NCI-H1930 (cell line): ENCODE measurements around the gene PCDHGA8.
"Not testable (repeated sequence)": the region's sequence is repeated elsewhere in the genome, so short reads cannot be mapped to it uniquely, and the experiment has no call there.

Experiments
- DNase-seq, 2 experiments: peaks; one replicate each; lab custom pipeline; 2025; lab: John Stamatoyannopoulos, UW

The PCDHGA8 gene

DNA sequence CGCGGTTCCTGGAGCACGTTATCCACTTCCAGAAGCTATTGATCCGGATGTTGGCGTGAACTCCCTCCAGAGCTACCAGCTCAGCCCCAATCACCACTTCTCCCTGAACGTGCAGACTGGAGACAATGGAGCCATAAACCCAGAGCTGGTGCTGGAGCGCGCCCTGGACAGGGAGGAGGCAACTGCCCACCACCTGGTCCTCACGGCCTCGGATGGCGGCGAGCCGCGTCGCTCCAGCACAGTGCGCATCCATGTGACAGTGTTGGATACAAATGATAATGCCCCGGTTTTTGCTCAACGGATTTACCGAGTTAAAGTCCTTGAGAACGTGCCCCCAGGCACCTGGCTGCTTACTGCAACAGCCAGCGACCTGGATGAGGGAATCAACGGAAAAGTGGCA lies 11.0 kb downstream of the PCDHGA8 start:
- DNase-seq, result no peak

DNA sequence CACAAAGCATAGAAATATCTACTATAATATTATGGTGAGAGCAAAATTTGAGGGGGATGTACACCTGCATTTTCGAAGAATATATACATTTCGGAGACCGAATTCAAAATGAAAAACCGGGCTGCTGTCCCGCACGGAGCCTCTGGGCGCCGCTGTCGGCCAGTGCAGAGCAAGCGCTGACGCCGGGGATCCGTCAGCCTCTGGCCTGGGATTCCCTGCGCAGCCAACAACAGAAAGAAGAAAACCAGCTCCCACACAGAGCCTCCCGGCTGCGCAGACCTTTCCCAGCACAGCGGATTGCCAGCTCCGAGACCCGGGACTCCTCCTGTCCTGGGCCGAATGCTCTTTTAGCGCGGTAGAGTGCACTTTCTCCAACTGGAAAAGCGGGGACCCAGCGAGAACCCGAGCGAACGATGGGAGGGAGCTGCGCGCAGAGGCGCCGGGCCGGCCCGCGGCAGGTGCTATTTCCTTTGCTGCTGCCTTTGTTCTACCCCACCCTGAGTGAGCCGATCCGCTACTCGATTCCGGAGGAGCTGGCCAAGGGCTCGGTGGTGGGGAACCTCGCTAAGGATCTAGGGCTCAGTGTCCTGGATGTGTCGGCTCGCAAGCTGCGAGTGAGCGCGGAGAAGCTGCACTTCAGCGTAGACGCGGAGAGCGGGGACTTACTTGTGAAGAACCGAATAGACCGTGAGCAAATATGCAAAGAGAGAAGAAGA lies 15.5 kb downstream of the PCDHGA8 start, which contains the start of gene PCDHGB6:
Gene PCDHGB6, plus strand, starts transcription at position 232 of the 716 bp plus-strand sequence. Its CDS starts 182 bp downstream, at position 414.
- DNase-seq, result not testable (repeated sequence)

GRCh38 chr5:141409598-141410306 lies 17.3 kb downstream of the PCDHGA8 start:
- no peak for DNase-seq

DNA sequence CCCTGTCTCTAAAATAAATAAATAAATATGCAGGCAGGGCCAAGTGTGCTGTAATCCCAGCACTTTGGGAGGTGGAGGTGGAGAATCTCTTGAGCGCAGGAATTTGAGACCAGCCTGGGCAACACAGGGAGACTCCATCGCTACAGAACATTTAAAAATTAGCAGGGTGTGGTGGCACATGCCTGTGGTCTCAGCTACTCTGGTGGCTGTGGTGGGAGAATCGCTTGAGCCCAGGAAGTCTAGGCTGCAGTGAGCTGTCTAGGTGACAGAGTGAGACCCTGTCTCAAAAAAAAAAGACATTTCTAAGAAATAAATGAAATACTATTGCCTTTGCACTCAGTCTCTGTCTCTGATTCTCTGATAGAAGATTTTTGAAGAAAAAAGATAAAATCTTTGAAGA lies 19.1 kb downstream of the PCDHGA8 start:
- no peak for DNase-seq

GRCh38 chr5:141412854-141413539 lies 20.6 kb downstream of the PCDHGA8 start, which contains the start of gene PCDHGA10:
TSS of gene PCDHGA10 (plus strand) at chr5:141412987. CDS start at chr5:141413176, 189 bp downstream.
- DNase-seq, result peak in 1 of 2 experiments; percentile 23

DNA sequence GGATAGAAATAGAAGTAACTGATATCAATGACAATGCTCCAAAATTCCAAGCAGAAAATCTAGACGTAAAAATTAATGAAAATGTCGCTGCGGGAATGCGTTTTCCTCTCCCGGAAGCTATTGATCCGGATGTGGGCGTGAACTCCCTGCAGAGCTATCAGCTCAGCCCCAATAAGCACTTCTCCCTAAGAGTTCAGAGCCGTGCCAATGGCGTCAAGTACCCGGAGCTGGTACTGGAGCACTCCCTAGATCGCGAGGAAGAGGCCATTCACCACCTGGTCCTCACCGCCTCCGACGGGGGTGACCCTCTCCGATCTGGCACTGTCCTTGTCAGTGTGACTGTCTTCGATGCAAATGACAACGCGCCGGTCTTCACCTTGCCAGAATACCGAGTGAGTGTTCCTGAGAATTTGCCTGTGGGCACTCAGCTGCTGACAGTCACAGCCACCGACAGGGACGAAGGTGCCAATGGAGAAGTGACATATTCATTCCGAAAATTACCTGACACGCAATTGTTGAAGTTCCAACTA lies 21.2 kb downstream of the PCDHGA8 start:
- no peak for DNase-seq

GRCh38 chr5:141414548-141415274 lies 22.3 kb downstream of the PCDHGA8 start:
- DNase-seq, result not testable (repeated sequence)

- DNase-seq, result not testable (repeated sequence)
Measured at GRCh38 chr5:141415275-141415618, 22.8 kb downstream of the PCDHGA8 start.

DNA sequence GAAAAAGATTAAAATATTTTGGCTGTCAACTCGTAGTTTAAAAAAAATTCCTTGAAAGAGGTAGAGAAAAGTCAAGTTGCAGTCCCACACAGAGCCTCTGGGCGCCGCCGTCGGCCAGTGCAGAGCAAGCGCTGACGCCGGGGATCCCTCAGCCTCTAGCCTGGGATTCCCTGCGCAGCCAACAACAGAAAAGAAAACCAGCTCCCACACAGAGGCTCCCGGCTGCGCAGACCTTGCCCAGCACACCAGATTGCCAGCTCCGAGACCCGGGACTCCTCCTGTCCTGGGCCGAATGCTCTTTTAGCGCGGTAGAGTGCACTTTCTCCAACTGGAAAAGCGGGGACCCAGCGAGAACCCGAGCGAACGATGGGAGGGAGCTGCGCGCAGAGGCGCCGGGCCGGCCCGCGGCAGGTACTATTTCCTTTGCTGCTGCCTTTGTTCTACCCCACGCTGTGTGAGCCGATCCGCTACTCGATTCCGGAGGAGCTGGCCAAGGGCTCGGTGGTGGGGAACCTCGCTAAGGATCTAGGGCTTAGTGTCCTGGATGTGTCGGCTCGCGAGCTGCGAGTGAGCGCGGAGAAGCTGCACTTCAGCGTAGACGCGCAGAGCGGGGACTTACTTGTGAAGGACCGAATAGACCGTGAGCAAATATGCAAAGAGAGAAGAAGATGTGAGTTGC lies 25.2 kb downstream of the PCDHGA8 start, which contains the start of gene PCDHGB7:
Gene PCDHGB7, plus strand, starts transcription at position 184 of the 679 bp plus-strand sequence. Its CDS starts 183 bp downstream, at position 367.
- DNase-seq, result not testable (repeated sequence)

- DNase-seq, result no peak
Measured at GRCh38 chr5:141419074-141419880, 26.8 kb downstream of the PCDHGA8 start.

DNA sequence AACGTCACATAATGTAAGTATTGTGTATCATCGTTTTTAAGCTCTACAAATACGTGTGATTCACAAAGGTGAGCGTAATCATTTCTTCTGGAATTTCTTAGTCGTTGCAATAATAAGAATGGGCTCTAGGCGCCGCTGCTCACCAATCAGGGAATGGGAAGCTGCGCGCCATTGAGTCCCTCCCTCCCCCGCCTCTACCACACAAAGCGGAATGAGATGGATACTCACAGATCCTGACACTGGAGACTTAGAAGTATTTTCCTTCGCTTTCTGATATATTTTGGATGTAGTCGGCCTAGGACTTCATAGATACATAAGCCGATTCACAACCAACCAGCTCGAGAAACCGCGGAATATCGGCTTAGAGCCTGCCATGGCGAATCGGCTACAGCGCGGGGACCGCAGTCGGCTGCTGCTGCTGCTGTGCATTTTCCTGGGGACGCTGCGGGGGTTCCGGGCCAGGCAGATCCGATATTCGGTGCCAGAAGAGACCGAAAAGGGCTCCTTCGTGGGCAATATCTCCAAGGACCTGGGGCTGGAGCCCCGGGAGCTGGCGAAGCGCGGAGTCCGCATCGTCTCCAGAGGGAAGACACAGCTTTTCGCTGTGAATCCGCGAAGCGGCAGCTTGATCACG lies 28.5 kb downstream of the PCDHGA8 start, which contains the start of gene PCDHGA11:
Gene PCDHGA11, plus strand, starts transcription at position 197 of the 634 bp plus-strand sequence. Its CDS starts 177 bp downstream, at position 374.
- no peak for DNase-seq

DNA sequence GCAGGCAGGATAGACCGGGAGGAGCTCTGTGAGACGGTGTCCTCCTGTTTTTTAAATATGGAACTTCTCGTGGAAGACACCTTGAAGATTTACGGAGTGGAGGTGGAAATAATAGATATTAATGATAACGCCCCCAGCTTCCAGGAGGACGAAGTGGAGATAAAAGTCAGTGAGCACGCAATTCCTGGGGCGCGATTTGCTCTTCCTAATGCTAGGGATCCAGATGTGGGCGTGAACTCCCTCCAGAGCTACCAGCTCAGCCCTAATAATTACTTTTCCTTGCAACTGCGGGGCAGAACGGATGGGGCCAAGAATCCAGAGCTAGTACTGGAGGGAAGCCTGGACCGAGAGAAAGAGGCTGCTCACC lies 29.0 kb downstream of the PCDHGA8 start:
- DNase-seq, result no peak

- DNase-seq, result no peak
Measured at GRCh38 chr5:141422742-141423291, 30.4 kb downstream of the PCDHGA8 start.

DNA sequence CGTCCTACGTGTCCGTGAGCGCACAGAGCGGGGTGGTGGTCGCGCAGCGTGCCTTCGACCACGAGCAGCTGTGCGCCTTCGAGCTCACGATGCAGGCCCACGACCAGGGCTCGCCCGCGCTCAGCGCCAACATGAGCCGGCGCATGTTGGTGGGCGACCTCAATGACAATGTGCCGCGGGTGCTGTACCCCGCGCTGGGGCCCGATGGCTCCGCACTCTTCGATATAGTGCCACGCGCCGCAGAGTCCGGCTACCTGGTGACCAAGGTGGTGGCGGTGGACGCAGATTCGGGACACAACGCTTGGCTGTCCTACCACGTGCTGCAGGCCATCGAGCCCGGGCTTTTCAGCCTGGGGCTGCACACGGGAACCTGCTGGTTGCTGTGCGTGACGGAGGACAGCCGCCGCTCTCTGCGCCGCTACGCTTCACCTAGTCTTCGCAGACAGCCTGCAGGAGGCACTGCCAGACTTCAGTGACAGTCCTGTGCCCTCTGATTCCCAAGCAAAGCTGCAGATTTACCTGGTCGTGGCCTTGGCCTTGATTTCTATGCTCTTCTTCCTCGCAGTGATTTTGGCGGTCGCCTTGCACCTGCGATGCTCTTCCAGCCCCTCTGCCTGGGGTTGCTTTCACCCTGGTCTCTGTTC lies 35.5 kb downstream of the PCDHGA8 start:
- DNase-seq, result no peak

DNA sequence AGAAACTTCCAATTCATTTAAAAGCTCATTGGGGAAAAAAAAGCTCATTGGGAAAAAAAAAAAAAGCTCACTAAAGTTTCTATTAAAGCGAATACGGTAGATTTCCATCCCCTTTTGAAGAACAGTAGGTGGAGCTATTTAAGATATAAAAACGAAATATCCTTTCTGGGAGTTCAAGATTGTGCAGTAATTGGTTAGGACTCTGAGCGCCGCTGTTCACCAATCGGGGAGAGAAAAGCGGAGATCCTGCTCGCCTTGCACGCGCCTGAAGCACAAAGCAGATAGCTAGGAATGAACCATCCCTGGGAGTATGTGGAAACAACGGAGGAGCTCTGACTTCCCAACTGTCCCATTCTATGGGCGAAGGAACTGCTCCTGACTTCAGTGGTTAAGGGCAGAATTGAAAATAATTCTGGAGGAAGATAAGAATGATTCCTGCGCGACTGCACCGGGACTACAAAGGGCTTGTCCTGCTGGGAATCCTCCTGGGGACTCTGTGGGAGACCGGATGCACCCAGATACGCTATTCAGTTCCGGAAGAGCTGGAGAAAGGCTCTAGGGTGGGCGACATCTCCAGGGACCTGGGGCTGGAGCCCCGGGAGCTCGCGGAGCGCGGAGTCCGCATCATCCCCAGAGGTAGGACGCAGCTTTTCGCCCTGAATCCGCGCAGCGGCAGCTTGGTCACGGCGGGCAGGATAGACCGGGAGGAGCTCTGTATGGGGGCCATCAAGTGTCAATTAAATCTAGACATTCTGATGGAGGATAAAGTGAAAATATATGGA lies 38.1 kb downstream of the PCDHGA8 start, which contains the start of gene PCDHGA12:
Gene PCDHGA12, plus strand, starts transcription at position 176 of the 782 bp plus-strand sequence. Its CDS starts 253 bp downstream, at position 429.
- no peak for DNase-seq

DNA sequence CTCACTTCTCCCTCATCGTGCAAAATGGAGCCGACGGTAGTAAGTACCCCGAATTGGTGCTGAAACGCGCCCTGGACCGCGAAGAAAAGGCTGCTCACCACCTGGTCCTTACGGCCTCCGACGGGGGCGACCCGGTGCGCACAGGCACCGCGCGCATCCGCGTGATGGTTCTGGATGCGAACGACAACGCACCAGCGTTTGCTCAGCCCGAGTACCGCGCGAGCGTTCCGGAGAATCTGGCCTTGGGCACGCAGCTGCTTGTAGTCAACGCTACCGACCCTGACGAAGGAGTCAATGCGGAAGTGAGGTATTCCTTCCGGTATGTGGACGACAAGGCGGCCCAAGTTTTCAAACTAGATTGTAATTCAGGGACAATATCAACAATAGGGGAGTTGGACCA lies 38.9 kb downstream of the PCDHGA8 start:
- no peak for DNase-seq

- DNase-seq, result not testable (repeated sequence)
Measured at GRCh38 chr5:141432308-141432707, 39.9 kb downstream of the PCDHGA8 start.

GRCh38 chr5:141432726-141433125 lies 40.3 kb downstream of the PCDHGA8 start:
- not testable (repeated sequence) for DNase-seq
